ENCODE data around the gene BAZ1A. TPM values are rescaled to one million over a fixed set of nuclear protein-coding genes. Genes with fewer than 3 reads are reported as not detected.

Gene BAZ1A
- total and polyA plus RNA-seq, 10 of the 15 experiments (the other 5 are each of a cell fraction or from before 2014, with no cell fraction given), result 34.3 to 96.5 (median 50.7) TPM

DNA sequence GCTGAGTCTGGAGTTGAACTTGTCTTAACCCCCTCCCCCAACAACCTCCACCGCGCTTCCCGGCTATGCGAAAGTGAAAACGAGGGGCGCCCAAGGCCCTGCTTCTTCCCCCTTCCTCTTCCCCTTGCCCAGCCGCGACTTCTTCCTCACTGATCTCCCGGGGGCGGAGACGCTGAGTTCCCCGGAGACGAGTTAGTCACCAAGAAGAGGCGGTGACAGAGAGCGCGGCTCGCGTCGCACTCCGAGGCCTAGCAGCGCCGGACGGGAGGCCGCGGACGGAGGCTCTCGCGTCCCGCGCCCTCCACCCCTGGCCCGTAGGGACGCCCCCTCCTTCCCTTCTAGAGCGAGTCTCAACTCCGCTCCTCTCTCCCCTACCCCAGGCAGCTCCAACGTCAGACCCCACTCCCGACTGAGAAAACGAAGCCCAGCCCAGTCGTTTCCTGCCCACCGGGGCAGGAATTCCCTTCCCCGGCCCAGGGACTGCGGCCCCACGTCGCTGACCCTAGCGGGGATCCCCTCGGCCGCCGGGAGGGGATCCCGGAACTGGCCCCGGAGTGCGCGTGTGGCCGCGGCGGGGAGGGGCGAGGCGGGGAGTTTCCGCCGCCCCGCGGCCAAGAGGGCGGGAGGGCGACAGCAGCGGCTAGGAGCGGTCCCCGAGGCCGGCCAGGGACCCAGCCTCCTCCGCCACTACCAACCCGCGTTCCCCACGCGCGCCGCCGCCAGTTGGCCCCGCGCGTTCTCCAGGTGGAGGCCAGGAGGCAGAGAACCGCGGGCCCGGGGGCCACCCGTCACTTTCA, 1.4 kb downstream of the BAZ1A start (continued):
- TF ChIP-seq E4F1 (IDR thresholded peaks at IDR 0.05; ENCODE audit: borderline replicate concordance, partially characterized antibody) (peak; percentile 67), ESRRA (IDR thresholded peaks at IDR 0.05; ENCODE audit: low read length) (no peak), HDGF (IDR thresholded peaks at IDR 0.05) (peak; percentile 90), RAD21 (IDR thresholded peaks at IDR 0.05; ENCODE audit: insufficient read depth, low read depth, low read length) (no peak), SPI1 (IDR thresholded peaks at IDR 0.05; ENCODE audit: borderline replicate concordance, insufficient read depth, low read depth, low read length) (peak; percentile 79), MTA2 (IDR thresholded peaks at IDR 0.05; ENCODE audit: low read depth) (no peak), IRF4 (IDR thresholded peaks at IDR 0.05; ENCODE audit: low read depth, low read length) (0 out of 2 replicates have a peak, but pooled peaks have one; percentile 16), ZNF217 (IDR thresholded peaks at IDR 0.05) (no peak), NRF1 (conservative IDR thresholded peaks at IDR 0.05; ENCODE audit: low read depth, low read length) (no peak), NR2C1 (IDR thresholded peaks at IDR 0.05) (no peak), TARDBP (IDR thresholded peaks at IDR 0.05; ENCODE audit: borderline replicate concordance) (no peak), FOXM1 (IDR thresholded peaks at IDR 0.05; ENCODE audit: low read depth, low read length) (no peak), EZH2 (IDR thresholded peaks at IDR 0.05; ENCODE audit: borderline replicate concordance, control insufficient read depth, low read depth, low read length) (no peak), TCF7 (IDR thresholded peaks at IDR 0.05; ENCODE audit: borderline replicate concordance) (no peak), SIN3A (IDR thresholded peaks at IDR 0.05; ENCODE audit: low read depth, low read length) (peak; percentile 84), TAF1 (IDR thresholded peaks at IDR 0.05; ENCODE audit: borderline replicate concordance, low read depth, low read length) (peak; percentile 63), MEF2B (IDR thresholded peaks at IDR 0.05; ENCODE audit: partially characterized antibody, poor library complexity, severe bottlenecking) (peak; percentile 65), JUND (IDR thresholded peaks at IDR 0.05; ENCODE audit: low read depth, low read length) (no peak), SP1 (IDR thresholded peaks at IDR 0.05; ENCODE audit: low read depth, low read length) (peak; percentile 53), HCFC1 (IDR thresholded peaks at IDR 0.05; ENCODE audit: low read length) (peak; percentile 49; the same call in 1 of the 2 replicates), MEF2A (IDR thresholded peaks at IDR 0.05; ENCODE audit: insufficient read depth, low read depth, low read length) (no peak)
- TF ChIP-seq, protein P1, sequence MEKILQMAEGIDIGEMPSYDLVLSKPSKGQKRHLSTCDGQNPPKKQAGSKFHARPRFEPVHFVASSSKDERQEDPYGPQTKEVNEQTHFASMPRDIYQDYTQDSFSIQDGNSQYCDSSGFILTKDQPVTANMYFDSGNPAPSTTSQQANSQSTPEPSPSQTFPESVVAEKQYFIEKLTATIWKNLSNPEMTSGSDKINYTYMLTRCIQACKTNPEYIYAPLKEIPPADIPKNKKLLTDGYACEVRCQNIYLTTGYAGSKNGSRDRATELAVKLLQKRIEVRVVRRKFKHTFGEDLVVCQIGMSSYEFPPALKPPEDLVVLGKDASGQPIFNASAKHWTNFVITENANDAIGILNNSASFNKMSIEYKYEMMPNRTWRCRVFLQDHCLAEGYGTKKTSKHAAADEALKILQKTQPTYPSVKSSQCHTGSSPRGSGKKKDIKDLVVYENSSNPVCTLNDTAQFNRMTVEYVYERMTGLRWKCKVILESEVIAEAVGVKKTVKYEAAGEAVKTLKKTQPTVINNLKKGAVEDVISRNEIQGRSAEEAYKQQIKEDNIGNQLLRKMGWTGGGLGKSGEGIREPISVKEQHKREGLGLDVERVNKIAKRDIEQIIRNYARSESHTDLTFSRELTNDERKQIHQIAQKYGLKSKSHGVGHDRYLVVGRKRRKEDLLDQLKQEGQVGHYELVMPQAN (conservative IDR thresholded peaks at IDR 0.05), result no peak; the same call in 1 of the 2 replicates
- TF ChIP-seq, protein P2, sequence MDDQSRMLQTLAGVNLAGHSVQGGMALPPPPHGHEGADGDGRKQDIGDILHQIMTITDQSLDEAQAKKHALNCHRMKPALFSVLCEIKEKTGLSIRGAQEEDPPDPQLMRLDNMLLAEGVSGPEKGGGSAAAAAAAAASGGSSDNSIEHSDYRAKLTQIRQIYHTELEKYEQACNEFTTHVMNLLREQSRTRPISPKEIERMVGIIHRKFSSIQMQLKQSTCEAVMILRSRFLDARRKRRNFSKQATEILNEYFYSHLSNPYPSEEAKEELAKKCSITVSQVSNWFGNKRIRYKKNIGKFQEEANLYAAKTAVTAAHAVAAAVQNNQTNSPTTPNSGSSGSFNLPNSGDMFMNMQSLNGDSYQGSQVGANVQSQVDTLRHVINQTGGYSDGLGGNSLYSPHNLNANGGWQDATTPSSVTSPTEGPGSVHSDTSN (IDR thresholded peaks at IDR 0.05; ENCODE audit: insufficient replicate concordance, low read depth, low read length), result peak; percentile 3

All from GM12878 (cell line).